GM21619 (cell line): ENCODE data around the gene CTCFL.
"Not testable (repeated sequence)": the region's sequence is repeated elsewhere in the genome, so short reads cannot be mapped to it uniquely, and the experiment has no call there.

Experiments
- ATAC-seq: cut with Tn5 transposase; IDR thresholded peaks from one replicate; pipeline ENCODE4 v1.9.1; 2021; ENCODE audit not compliant: unreplicated experiment

CTCFL gene

DNA sequence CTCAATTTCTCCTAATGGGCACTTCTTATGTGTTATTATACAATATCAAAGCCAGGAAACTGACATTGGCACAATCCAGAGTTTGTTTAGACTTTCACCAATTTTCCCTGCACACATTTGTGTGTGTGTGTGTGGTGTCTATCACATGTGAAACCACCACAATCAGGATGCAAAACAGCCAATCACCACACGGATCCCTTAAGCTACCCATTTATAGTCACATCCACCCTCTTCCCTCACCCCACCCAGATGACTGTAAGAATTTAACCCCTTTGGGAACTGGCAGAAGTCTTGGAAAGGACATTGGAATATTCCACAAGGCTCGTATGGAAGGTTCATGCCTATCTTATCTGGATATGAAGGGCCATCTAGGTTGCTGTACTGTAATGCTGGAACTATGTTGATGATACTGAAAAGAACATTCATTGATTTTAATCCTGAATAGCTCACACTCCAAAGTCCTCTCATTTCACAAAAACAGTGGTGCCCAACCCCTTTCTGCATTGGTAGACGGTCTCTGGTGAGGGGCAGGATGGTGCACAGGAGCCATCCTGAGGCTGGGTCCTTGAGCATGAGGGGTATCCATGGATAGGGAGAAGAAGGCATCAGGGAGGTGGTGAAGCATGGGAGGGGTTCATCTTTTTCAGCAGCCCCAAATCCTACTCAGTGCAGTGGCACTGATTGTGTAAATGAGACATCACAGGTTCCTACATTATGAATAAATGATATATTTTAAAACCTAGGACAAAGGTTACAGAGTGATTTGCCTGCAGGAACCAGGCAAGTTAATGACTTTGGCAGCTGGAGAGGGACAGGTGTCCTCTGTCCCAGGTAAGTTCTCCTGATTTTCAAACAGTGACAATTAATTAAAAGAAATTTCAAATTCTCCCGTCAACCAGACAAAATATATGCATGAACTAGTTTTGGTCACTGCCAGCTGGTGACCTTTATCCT, 12.1 kb upstream of the CTCFL start:
- ATAC-seq = no peak

DNA sequence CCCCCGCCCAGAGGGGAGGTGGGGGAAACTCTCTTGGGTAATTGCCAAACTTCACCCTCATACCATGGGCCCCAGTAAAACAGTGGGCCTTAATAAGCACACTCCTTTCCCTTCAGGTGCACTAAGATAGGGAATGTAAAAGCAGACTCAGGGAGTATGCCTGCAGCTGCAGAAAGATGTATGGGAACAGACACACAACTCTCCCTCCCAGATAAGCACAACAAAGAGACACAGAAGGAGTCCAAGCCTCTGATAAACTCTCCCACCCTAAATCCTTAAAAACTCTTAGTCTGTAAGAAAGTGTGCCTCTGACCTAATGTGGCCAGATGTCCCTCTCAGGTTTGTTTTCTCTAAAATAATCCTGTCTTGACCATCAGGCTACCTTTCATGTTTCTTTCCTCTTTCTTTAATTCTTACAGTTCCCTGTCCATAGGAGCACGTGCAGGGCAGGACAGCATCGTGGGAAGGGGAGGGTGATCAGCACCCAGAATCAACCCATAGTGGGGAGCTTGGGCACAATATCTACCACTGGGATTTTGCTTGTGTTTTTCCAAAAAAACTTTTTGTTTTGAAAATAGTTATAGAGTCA, 11.3 kb upstream of the CTCFL start:
- no peak for ATAC-seq

DNA sequence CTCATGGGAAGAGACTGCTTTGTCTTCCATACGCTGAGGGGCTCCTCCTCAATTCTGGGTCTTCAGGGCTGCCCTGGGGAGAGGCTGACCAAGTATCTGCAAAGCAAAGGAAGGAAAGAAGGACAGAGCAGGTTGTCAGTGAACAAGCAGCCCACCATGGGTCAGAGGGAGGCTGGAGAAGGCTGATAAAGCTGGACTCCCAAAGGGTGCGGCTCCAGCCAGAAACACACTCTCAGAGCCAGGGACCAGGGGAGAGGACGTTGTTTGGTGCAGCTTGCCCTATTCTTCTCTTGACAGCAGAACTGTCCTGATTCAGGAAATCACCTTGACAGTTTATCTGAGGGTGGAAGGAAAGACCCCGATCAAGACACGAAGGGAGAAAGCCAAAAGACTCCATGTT, 10.4 kb upstream of the CTCFL start:
- ATAC-seq = no peak

DNA sequence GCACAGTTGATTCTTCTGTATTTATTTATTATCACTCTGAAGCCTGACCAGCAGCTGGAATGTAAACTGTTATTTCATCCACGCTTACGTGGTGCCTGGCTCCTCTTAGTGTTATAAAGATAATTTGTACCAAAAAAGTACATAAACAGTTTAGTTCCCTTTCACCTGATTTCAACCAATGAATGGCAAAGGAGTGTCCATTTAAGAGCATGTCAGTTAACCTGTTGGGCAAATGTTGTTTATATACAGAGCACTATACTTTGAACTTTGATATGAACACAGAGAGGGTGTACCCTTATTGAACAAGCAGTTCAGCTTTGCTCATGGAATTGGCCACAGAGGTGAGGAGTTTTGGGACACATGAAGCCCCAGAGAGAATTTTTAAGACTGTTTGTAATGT, 7.2 kb upstream of the CTCFL start:
- ATAC-seq = no peak

DNA sequence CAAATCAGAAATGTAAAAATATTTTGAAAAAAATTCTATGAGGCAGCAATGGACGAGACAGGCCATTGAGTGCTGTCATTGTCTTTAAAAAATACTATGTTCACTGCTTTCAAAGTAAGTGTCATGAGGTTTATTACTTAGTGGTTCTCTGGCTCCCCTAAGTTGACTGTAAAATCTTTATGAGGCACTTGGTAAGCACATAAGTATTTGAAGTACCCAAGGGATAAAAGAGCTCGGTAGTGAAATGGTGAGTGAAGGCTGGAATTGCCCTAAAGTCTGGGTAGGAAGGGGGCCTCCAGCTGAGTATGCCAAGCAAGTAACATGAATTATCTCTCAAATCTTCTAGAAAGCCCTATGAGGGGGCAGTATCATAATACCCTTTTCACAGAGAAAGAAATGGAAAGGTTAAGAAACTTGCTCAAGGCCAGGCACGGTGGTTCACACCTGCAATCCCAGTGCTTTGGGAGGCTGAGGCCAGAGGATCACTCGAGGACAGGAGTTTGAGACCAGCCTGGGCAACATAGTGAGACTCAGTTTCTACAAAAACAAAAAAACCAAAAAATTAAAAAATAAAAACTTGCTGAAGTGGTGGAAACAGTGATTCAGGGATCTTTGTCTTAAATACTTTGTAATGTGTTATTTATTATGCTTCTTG, 5.5 kb upstream of the CTCFL start:
- ATAC-seq = no peak

DNA sequence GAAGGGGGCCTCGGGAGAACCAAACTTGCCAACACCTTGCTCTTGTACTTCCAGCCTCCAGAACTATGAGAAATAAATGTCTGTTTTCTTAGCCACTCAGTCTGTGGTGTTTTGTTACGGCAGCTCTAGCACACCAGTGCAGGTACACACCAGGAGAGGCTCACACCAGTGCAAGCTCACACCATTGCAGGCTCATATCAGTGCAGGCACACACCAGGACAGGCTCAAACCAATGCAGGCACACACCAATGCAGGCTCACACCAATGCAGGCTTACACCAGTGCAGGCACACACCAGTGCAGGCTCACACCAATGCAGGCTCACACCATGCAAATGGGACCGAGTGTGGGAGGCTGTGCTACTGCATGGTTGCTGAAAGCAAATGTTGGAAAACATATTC, 4.9 kb upstream of the CTCFL start:
- no peak for ATAC-seq

DNA sequence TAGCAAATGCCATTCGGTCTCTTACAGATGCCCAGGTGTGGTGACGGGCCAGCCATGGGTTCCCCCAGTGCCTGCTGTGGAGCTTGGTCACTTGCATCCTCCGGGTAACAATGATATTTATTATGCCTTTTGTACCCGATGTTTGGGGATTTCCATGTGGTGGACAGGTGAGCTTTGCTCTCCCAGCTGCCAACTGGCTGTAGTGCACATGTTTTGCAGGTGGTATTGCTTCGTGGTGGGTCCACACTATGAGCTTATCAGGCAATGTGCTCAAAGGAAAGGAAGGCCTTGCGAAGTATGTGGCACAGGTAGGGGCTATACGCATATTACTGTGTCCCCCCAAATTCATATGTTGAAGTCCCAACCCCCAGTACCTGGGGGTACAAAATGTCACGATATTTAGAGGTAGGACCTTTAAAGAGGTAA, 4.2 kb upstream of the CTCFL start:
- ATAC-seq = no peak

DNA sequence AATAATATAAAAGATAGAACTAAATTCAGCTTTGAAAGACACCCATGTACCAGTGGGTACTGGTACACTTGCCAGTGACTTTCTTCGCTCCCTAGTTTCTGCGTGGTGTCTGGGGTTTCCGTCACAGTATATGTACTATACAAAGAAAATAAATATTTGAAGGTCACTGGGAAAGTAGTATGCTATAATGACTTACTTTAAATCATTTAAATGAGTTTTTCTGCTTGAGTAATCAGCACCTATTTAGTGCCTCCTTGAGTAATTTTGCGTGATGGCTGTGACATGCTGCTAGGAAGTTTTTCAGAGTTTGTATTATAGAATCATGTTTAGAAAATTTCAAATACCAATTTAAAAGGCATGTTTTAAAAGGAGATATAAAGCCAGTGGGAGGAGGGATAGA, 3.2 kb upstream of the CTCFL start:
- no peak for ATAC-seq

DNA sequence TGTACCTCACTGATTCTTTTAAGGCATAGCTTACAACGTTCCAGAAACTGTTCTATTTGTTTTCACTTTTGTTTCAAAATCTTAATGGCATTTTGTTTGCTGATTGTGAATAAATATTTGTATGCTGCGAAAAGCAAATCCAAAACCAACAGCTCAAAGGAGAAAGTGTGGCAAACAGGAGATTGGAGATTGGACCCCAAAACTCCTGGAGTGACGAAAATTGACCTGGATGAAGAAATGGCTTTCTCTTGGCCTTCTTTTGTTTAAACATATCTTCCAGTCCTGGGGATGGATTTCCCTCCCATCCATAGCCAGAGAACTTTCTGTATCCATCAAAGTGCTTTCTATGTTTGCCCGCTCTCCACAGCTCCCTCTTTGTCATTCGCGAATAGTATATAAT, 2.8 kb upstream of the CTCFL start:
- ATAC-seq = no peak

DNA sequence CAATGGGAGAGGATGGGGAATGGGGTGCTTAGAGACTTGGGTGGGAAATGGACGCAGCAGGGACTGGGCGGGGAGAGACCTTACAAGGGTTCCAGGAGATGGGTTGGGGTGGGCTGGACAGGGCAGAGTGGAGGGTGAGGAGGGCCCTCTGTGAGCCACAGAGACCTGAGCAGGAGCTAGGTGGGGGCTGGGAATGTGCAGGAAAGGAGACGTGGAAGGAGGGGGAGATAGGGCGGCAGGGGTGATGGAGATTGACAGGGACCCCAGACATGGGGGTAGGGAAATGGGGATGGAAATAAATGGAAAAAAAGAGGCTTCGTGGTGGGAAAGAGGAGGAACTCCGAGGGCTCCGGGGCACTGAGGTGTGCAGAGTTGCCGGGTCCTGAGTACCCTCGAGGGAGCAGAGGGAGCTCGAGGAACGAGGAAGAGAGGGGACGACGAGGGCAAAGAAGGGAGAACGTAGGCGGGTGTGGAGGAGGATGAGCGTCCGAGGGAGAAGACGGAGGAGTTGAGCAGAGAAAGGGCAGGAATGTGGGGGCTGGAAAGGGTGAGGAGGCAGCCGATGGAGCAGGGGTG, 2.0 kb upstream of the CTCFL start:
- ATAC-seq = no peak

DNA sequence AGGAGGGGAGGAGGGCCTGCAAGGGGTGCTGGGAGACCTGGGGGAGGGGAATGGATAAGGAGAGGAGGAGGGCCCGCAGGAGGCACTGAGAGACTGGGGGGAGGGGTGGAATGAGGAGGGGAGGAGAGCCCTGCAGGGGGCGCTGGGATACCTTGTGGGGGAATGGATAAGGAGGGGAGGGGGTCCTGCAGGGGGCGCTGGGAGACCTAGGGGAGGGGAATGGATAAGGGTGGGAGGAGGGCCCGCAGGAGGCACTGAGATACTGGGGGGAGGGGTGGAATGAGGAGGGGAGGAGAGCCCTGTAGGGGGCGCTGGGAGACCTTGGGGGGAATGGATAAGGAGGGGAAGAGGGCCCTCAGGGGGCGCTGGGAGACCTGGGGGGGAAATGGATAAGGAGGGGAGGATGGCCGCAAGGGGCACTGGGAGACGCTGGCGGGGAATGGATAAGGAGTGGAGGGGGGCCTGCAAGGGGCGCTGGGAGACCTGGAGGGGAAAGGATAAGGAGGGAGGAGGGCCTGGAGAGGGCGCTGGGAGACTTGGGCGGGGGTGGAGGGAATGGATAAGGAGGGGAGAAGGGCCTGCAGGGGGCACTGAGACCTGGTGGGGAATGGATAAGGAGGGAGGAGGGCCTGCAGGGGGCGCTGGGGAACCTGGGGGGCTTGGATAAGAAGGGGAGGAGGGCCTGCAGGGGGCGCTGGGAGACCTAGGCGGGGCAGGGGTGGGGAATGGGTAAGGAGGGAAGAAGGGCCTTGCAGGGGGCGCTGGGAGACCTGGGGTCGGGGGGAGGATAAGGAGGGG, 1.3 kb upstream of the CTCFL start:
- no peak for ATAC-seq

DNA sequence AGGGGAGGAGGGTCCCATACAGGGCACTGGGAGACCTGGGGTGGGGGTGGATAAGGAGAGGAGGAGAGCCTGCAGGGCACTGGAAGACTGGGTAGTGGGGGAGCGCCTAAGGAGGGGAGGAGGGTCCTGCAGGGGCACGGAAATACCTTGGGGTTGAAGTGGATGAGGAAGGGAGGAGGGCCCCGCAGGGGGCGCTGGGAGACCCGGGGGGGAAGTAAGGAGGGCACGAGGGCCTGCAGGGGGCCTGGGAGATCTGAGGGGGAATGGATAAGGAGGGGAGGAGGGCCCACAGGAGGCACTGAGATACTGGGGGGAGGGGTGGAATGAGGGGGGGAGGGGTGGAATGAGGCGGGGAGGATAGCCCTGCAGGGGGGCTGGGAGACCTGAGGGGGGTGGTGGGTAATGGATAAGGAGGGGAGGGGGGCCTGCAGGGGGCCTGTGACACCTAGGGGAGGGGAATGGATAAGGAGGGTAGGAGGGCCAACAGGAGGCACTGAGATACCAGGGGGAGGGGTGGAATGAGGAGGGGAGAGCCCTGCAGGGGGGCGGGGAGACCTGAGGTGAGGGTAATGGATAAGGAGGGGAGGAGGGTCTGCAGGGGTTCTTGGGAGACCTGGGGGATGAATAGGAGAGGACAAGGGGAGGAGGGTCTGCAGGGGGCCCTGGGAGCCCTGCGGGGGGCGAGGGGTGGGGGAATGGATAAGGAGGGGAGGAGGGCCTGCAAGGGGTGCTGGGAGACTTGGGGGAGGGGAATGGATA, 567 bp upstream of the CTCFL start:
- ATAC-seq = no peak

DNA sequence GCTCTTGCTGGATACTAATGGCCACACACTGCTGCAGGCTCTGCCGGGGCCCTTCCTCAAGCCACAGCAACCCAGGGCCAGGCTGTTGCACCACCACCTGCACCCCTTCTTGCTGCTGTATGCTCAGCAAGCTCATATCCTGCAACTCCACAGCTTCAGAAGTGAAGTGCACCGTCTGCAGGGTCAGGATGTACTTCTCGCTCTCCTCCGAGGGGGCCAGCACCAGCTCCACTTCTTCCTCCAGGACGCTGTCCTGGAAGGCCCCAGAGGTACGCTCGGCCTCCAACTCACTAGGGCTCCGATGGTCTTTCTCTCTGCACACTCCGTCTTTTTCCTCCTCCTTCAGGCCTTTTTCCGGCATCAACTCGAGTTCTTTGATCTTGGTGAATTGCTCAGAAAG, 1.2 kb downstream of the CTCFL start:
- no peak for ATAC-seq

DNA sequence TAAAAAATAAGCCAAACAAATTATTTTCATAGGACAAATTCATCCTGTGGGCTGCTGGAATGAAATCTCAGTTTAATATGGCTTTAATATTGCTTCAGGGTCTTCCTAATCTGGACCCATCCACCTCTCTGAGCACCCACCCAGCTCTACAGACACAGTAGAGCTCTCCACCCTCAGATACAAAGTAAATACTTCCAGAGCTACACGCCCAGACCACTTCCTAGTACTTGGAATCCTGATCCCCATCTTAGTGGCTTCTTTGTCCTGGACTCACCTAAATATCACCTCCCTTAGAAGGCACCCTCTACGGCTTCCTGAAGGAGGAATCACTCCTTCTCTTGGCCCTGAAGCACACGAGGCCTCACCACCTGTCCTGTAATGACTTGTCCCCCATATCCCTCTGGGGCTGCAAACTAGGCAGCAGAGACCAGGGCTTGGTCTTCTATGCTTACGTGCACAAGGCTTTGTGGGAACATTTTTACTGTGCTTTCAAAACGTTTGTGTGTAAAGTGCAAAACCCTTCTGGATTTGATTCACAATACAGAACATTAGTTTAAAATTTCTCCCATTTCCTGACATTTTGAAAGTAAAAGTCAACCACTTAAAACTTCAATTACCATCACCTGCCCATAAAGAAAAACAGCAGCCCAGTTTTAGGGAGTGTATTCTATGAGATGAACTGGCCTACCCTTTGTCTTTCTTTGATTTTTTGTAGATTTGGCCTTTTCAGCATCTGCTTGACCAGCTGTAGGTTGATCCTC, 2.4 kb downstream of the CTCFL start:
- no peak for ATAC-seq

DNA sequence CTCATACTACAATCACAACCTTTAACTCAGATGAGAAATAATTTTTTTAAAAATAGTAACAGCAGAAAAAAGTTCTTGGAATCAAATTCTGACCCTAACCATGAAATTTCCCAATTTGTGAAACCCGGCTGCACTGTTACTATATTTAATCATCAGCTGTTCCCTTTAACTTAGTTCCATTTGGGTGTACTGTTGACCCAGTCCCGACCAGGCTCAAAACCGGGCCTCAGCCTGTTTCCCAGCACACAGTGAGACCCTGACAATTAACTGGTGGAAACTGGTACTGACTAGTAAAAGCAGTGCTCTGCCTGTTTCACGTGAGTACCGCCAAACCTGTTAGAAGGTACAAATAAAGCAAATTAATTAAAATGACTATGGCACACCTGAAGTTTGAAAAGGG, 7.0 kb downstream of the CTCFL start:
- ATAC-seq = no peak

DNA sequence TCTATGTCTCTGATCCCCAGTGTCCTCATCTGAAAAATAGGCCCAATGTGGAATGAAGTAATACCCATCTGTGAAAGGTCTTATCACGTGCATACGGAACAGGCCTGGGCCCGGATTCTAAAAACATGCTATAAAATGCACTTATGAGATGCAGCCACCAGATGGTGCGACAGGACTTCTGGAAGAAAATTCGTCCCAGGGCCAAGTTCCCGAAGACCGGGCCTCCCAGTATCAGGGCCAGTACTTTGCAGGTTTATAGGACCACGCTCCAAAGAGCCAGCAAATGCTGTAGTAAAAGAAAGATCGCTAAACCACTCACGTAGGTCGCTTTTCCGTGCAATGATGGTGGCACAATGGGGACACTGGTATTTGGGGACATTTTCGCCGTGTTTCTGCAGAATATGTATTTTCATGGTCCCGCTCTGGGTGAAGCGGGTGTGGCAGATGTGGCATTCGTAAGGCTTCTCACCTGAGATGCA, 10.6 kb downstream of the CTCFL start:
- no peak for ATAC-seq

DNA sequence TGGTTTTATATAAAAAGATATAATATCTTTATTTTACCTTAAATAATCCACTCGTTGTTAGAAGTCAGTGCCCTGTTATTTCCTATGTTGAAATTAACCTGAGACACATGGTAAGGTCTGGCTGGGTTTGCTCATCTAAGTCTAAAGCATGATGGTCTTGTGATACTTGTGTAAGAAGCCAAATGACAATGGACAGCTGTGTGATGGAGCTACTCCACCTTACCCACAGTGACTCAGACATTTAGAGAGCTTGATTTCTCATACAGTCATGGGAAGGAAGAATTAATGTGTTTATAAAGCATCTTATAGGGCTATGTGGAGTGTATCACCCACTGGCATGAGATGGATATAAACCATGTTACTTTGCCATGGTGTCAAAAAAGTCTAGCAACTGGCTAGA, 11.7 kb downstream of the CTCFL start:
- ATAC-seq = no peak

DNA sequence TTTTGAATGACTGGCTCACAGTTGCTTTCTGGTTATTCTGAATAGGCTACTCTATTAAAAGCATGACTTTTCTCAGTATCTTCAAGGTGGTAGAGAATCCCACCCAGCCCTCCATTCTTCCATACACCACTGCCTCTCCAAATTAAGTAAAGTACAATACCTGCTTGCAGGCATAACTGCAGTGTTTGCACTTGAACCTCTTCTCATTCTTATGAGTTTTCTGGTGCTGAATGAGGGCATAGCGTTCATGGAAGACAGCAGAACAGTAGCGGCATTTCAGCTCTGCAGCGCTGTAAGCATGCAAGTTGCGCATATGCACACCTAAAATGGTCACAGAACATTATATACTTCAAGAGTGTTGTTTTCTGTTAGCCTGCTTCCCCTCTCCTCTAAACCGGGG, 12.5 kb downstream of the CTCFL start:
- no peak for ATAC-seq

DNA sequence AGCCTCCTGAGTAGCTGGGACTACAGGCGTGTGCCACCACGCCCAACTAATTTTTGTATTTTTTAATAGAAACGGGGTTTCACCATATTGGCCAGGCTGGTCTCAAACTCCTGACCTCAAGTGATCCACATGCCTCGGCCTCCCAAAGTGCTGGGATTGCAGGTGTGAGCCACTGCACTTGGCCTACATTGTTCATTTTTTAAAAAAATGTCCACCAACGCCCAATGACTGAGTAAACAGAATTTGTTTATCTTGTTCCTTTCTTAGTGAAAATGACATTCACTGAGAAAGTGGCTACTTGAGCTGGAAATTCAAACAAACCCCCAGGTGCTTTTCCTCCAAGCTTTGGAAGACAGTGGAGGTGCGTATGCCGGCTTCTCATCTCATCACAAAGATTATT, 13.2 kb downstream of the CTCFL start:
- not testable (repeated sequence) for ATAC-seq
